Measurements from ENCODE around the gene LAG3. TPM values are rescaled to one million over a fixed set of nuclear protein-coding genes. Genes with fewer than 3 reads are reported as not detected.

Gene LAG3
- polyA plus RNA-seq, 2 donors: 0.88 to 1.1 TPM

- no peaks in the 10 kb centered on the region for H3K36me3 ChIP-seq (ENCODE audit: control insufficient read depth in 2 of 2, insufficient read depth in 2 of 2, low read length in 1 of 2)
- 67 to 76% methylated on average over 5 of the region's 5 CpGs for WGBS, 2 donors
Observed at GRCh38 chr12:6784761-6785160, 12.4 kb downstream of the LAG3 start.

GRCh38 chr12:6786416-6787094, 14.2 kb downstream of the LAG3 start:
- H3K4me3 ChIP-seq (ENCODE audit: low read depth in 1 of 2, low read length in 2 of 2): no peak overlapping the region
- no peaks in the 10 kb centered on the region for H3K36me3 ChIP-seq (ENCODE audit: control insufficient read depth in 2 of 2, insufficient read depth in 2 of 2, low read length in 1 of 2)
- H3K9me3 ChIP-seq (ENCODE audit: control insufficient read depth in 2 of 2, insufficient read depth in 1 of 2, low read depth in 1 of 2, low read length in 1 of 2): no peaks in the 10 kb centered on the region
- H3K4me1 ChIP-seq (ENCODE audit: control insufficient read depth in 2 of 2, insufficient read depth in 2 of 2, low read length in 1 of 2): no peaks in the 10 kb centered on the region
- 65 to 73% methylated on average over 9 of the region's 9 CpGs for WGBS, 2 donors
- no peaks in the 10 kb centered on the region for H3K27me3 ChIP-seq (ENCODE audit: control insufficient read depth in 1 of 2, insufficient read depth in 2 of 2, low read length in 2 of 2)
- no peak overlapping the region for H3K27ac ChIP-seq (ENCODE audit: low read depth in 2 of 2, low read length in 1 of 2)

More at GRCh38 chr12:6784761-6785160, 12.4 kb downstream of the LAG3 start:
- H3K9me3 ChIP-seq (ENCODE audit: control insufficient read depth in 2 of 2, insufficient read depth in 1 of 2, low read depth in 1 of 2, low read length in 1 of 2): no peaks in the 10 kb centered on the region
- H3K27me3 ChIP-seq (ENCODE audit: control insufficient read depth in 1 of 2, insufficient read depth in 2 of 2, low read length in 2 of 2): no peaks in the 10 kb centered on the region
- H3K4me1 ChIP-seq (ENCODE audit: control insufficient read depth in 2 of 2, insufficient read depth in 2 of 2, low read length in 1 of 2): no peaks in the 10 kb centered on the region
- H3K4me3 ChIP-seq (ENCODE audit: low read depth in 1 of 2, low read length in 2 of 2): no peak overlapping the region
- H3K27ac ChIP-seq (ENCODE audit: low read depth in 2 of 2, low read length in 1 of 2): no peak overlapping the region

- Histone ChIP-seq H3K4me3 (ENCODE audit: low read depth in 1 of 2, low read length in 2 of 2) (no peak overlapping the region), H3K9me3 (ENCODE audit: control insufficient read depth in 2 of 2, insufficient read depth in 1 of 2, low read depth in 1 of 2, low read length in 1 of 2) (no peaks in the 10 kb centered on the region), H3K27me3 (ENCODE audit: control insufficient read depth in 1 of 2, insufficient read depth in 2 of 2, low read length in 2 of 2) (no peaks in the 10 kb centered on the region), H3K27ac (ENCODE audit: low read depth in 2 of 2, low read length in 1 of 2) (no peak overlapping the region), H3K36me3 (ENCODE audit: control insufficient read depth in 2 of 2, insufficient read depth in 2 of 2, low read length in 1 of 2) (no peaks in the 10 kb centered on the region), H3K4me1 (ENCODE audit: control insufficient read depth in 2 of 2, insufficient read depth in 2 of 2, low read length in 1 of 2) (no peaks in the 10 kb centered on the region)
- 93 to 94% methylated on average over 5 of the region's 5 CpGs for WGBS, 2 donors
Observed at GRCh38 chr12:6787309-6787708, 15.0 kb downstream of the LAG3 start.

- H3K9me3 ChIP-seq (ENCODE audit: control insufficient read depth in 2 of 2, insufficient read depth in 1 of 2, low read depth in 1 of 2, low read length in 1 of 2): no peaks in the 10 kb centered on the region
- no peaks in the 10 kb centered on the region for H3K27me3 ChIP-seq (ENCODE audit: control insufficient read depth in 1 of 2, insufficient read depth in 2 of 2, low read length in 2 of 2)
- H3K4me1 ChIP-seq (ENCODE audit: control insufficient read depth in 2 of 2, insufficient read depth in 2 of 2, low read length in 1 of 2): peaks cover 0 to 2% of the 10 kb centered on the region in 2 donors
- no peaks in the 10 kb centered on the region for H3K36me3 ChIP-seq (ENCODE audit: control insufficient read depth in 2 of 2, insufficient read depth in 2 of 2, low read length in 1 of 2)
- peak within 1 kb of the TSS in 1 of 2 donors; percentile 44 for H3K4me3 ChIP-seq (ENCODE audit: low read depth in 1 of 2, low read length in 2 of 2)
- WGBS, 2 donors: 54 to 59% methylated on average over 18 of the region's 18 CpGs
- H3K27ac ChIP-seq (ENCODE audit: low read depth in 2 of 2, low read length in 1 of 2): peak within 1 kb of the TSS; percentile 37 to 62
Observed at GRCh38 chr12:6788972-6789924, 16.9 kb downstream of the LAG3 start, which contains the start of gene CD4. Gene CD4, plus strand, starts transcription at chr12:6789528. Its CDS starts 10,611 bp downstream, at chr12:6800139.

- Histone ChIP-seq H3K36me3 (ENCODE audit: control insufficient read depth in 2 of 2, insufficient read depth in 2 of 2, low read length in 1 of 2) (no peaks in the 10 kb centered on the region), H3K27ac (ENCODE audit: low read depth in 2 of 2, low read length in 1 of 2) (peak overlapping the region in 1 of 2 donors; percentile 17), H3K4me3 (ENCODE audit: low read depth in 1 of 2, low read length in 2 of 2) (peak overlapping the region in 1 of 2 donors; percentile 16), H3K9me3 (ENCODE audit: control insufficient read depth in 2 of 2, insufficient read depth in 1 of 2, low read depth in 1 of 2, low read length in 1 of 2) (no peaks in the 10 kb centered on the region), H3K4me1 (ENCODE audit: control insufficient read depth in 2 of 2, insufficient read depth in 2 of 2, low read length in 1 of 2) (peaks cover 0 to 2% of the 10 kb centered on the region in 2 donors), H3K27me3 (ENCODE audit: control insufficient read depth in 1 of 2, insufficient read depth in 2 of 2, low read length in 2 of 2) (no peaks in the 10 kb centered on the region)
- WGBS, 2 donors: 82 to 85% methylated on average over 12 of the region's 12 CpGs
Observed at GRCh38 chr12:6790496-6791150, 18.3 kb downstream of the LAG3 start.

GRCh38 chr12:6791931-6792520, 19.7 kb downstream of the LAG3 start:
- Histone ChIP-seq H3K27me3 (ENCODE audit: control insufficient read depth in 1 of 2, insufficient read depth in 2 of 2, low read length in 2 of 2) (no peaks in the 10 kb centered on the region), H3K27ac (ENCODE audit: low read depth in 2 of 2, low read length in 1 of 2) (peak overlapping the region in 1 of 2 donors; percentile 37), H3K9me3 (ENCODE audit: control insufficient read depth in 2 of 2, insufficient read depth in 1 of 2, low read depth in 1 of 2, low read length in 1 of 2) (no peaks in the 10 kb centered on the region), H3K4me1 (ENCODE audit: control insufficient read depth in 2 of 2, insufficient read depth in 2 of 2, low read length in 1 of 2) (peaks cover 0 to 2% of the 10 kb centered on the region in 2 donors), H3K4me3 (ENCODE audit: low read depth in 1 of 2, low read length in 2 of 2) (no peak overlapping the region), H3K36me3 (ENCODE audit: control insufficient read depth in 2 of 2, insufficient read depth in 2 of 2, low read length in 1 of 2) (no peaks in the 10 kb centered on the region)
- WGBS, 2 donors: 70 to 74% methylated on average over 12 to 13 of the region's 13 CpGs

- Histone ChIP-seq H3K27me3 (ENCODE audit: control insufficient read depth in 1 of 2, insufficient read depth in 2 of 2, low read length in 2 of 2) (no peaks in the 10 kb centered on the region), H3K4me1 (ENCODE audit: control insufficient read depth in 2 of 2, insufficient read depth in 2 of 2, low read length in 1 of 2) (peaks cover 0 to 2% of the 10 kb centered on the region in 2 donors), H3K27ac (ENCODE audit: low read depth in 2 of 2, low read length in 1 of 2) (peak overlapping the region in 1 of 2 donors; percentile 36), H3K9me3 (ENCODE audit: control insufficient read depth in 2 of 2, insufficient read depth in 1 of 2, low read depth in 1 of 2, low read length in 1 of 2) (no peaks in the 10 kb centered on the region), H3K4me3 (ENCODE audit: low read depth in 1 of 2, low read length in 2 of 2) (no peak overlapping the region), H3K36me3 (ENCODE audit: control insufficient read depth in 2 of 2, insufficient read depth in 2 of 2, low read length in 1 of 2) (no peaks in the 10 kb centered on the region)
- WGBS, 2 donors: 28 to 30% methylated on average over 12 of the region's 12 CpGs
Observed at GRCh38 chr12:6792522-6793201, 20.3 kb downstream of the LAG3 start.

- WGBS, 2 donors: 77 to 86% methylated on average over 2 of the region's 2 CpGs
- no peak overlapping the region for H3K4me3 ChIP-seq (ENCODE audit: low read depth in 1 of 2, low read length in 2 of 2)
Observed at GRCh38 chr12:6795088-6795487, 22.8 kb downstream of the LAG3 start.

More at GRCh38 chr12:6795088-6795487, 22.8 kb downstream of the LAG3 start:
- no peaks in the 10 kb centered on the region for H3K36me3 ChIP-seq (ENCODE audit: control insufficient read depth in 2 of 2, insufficient read depth in 2 of 2, low read length in 1 of 2)
- H3K4me1 ChIP-seq (ENCODE audit: control insufficient read depth in 2 of 2, insufficient read depth in 2 of 2, low read length in 1 of 2): peaks cover 0 to 2% of the 10 kb centered on the region in 2 donors
- no peak overlapping the region for H3K27ac ChIP-seq (ENCODE audit: low read depth in 2 of 2, low read length in 1 of 2)
- no peaks in the 10 kb centered on the region for H3K9me3 ChIP-seq (ENCODE audit: control insufficient read depth in 2 of 2, insufficient read depth in 1 of 2, low read depth in 1 of 2, low read length in 1 of 2)
- H3K27me3 ChIP-seq (ENCODE audit: control insufficient read depth in 1 of 2, insufficient read depth in 2 of 2, low read length in 2 of 2): no peaks in the 10 kb centered on the region
